A673 (cell line): Measurements from ENCODE around the gene ARHGEF28. TPM values are rescaled to one million over a fixed set of nuclear protein-coding genes. Genes with fewer than 3 reads are reported as not detected.

Experiments
- BruUV-seq: library from RNA; stranded (reverse); fragments of 400-500 nt; replicated peaks from 2 replicates; lab custom pipeline; 2021; lab: Mats Ljungman, UMichigan
- CTCF ChIA-PET: fragments of 300-600 bp; sonication (Branson Sonifier 250); formaldehyde crosslinking; loops from one replicate; lab custom pipeline; 2022; ENCODE audit warnings: antibody characterized with exemption; lab: Charles Lee
- POLR2A ChIA-PET: fragments of 300-600 bp; sonication (Branson Sonifier 250); formaldehyde crosslinking; loops from one replicate; lab custom pipeline; 2022; ENCODE audit warnings: antibody characterized with exemption; ENCODE audit not compliant: low non-redundant PET; lab: Charles Lee
- DNase-seq: peaks from one replicate; pipeline ENCODE4 v3.0.0-alpha.2; 2015; ENCODE audit warnings: low spot score
- H3K27ac ChIP-seq: fragments of 200-600 bp; sonication (generic); 2 replicates; pipeline ENCODE4 v1.5.1; 2016; ENCODE audit warnings: mixed run types, low read depth, mild to moderate bottlenecking, mixed read lengths, antibody characterized with exemption, low read length; ENCODE audit not compliant: poor library complexity, severe bottlenecking
- H3K27me3 ChIP-seq: fragments of 200-600 bp; sonication (generic); replicated peaks from 2 replicates; pipeline ENCODE4 v1.6.1; 2017; ENCODE audit warnings: mixed run types, low read depth, mild to moderate bottlenecking, mixed read lengths, antibody characterized with exemption, low read length; ENCODE audit not compliant: insufficient read depth, poor library complexity
- H3K36me3 ChIP-seq: fragments of 200-600 bp; sonication (generic); 2 replicates; pipeline ENCODE4 v1.6.1; 2016; ENCODE audit warnings: mixed run types, mild to moderate bottlenecking, mixed read lengths, antibody characterized with exemption, low read length; ENCODE audit not compliant: insufficient read depth, poor library complexity, severe bottlenecking
- H3K4me1 ChIP-seq: fragments of 200-600 bp; sonication (generic); 2 replicates; pipeline ENCODE4 v1.6.1; 2017; ENCODE audit warnings: mixed run types, mild to moderate bottlenecking, mixed read lengths, antibody characterized with exemption, low read length; ENCODE audit not compliant: insufficient read depth, poor library complexity, severe bottlenecking
- H3K4me3 ChIP-seq: fragments of 200-600 bp; sonication (generic); 2 replicates; pipeline ENCODE4 v1.5.1; 2016; ENCODE audit warnings: low read depth, mixed run types, mild to moderate bottlenecking, mixed read lengths, low read length; ENCODE audit not compliant: poor library complexity, severe bottlenecking
- H3K9me3 ChIP-seq: fragments of 200-600 bp; sonication (generic); 2 replicates; pipeline ENCODE4 v1.6.1; 2016; ENCODE audit warnings: mixed run types, low read depth, mild to moderate bottlenecking, mixed read lengths, antibody characterized with exemption, low read length; ENCODE audit not compliant: poor library complexity, severe bottlenecking
- EZH2 ChIP-seq: fragments of 200-600 bp; sonication (generic); IDR thresholded peaks from 2 replicates; pipeline ENCODE4 v1.6.1; 2017; ENCODE audit warnings: borderline replicate concordance, low read depth, mild to moderate bottlenecking, mixed read lengths, antibody characterized with exemption, low read length; ENCODE audit not compliant: poor library complexity, severe bottlenecking
- intact Hi-C: fragments of 100-400 bp; cut with micrococcal nuclease; formaldehyde crosslinking; loops from one replicate; pipeline ENCODE4 v1.10.0; 2022; ENCODE audit not compliant: unreplicated experiment
- total RNA-seq: library from RNA; stranded (reverse); gene quantifications from 2 replicates; pipeline ENCODE4 v1.2.3, GENCODE V29; 2021
- TF ChIP-seq, protein P1 (sequence below): fragments of 300-800, 200-600 bp; sonication (generic); conservative IDR thresholded peaks from 2 replicates; pipeline ENCODE4 v1.5.1; 2017; ENCODE audit warnings: low read depth, mild to moderate bottlenecking, antibody characterized with exemption, low read length, moderate library complexity, mixed read lengths

ARHGEF28 gene
- total RNA-seq, 1 experiment from 2014 or later: 3.4 TPM

- DNase-seq: no peak
- Histone ChIP-seq H3K27me3 (no peaks in the 10 kb centered on the region), H3K4me3 (no peak overlapping the region), H3K4me1 (peaks cover 20% of the 10 kb centered on the region), H3K9me3 (no peaks in the 10 kb centered on the region), H3K36me3 (no peaks in the 10 kb centered on the region), H3K27ac (no peak overlapping the region)
- POLR2A ChIA-PET: no interaction called here
- BruUV-seq: no TSS peak
- CTCF ChIA-PET: interaction anchor here (0.6 kb wide), 1 partner anchor 183 kb away, joined by 5 read pairs; no protein-coding TSS in a partner anchor
- intact Hi-C loops: loop anchor here (5.0 kb wide), 1 partner anchor 843 kb away; the partner anchor contains the start of gene ENC1
- TF ChIP-seq, protein P1, sequence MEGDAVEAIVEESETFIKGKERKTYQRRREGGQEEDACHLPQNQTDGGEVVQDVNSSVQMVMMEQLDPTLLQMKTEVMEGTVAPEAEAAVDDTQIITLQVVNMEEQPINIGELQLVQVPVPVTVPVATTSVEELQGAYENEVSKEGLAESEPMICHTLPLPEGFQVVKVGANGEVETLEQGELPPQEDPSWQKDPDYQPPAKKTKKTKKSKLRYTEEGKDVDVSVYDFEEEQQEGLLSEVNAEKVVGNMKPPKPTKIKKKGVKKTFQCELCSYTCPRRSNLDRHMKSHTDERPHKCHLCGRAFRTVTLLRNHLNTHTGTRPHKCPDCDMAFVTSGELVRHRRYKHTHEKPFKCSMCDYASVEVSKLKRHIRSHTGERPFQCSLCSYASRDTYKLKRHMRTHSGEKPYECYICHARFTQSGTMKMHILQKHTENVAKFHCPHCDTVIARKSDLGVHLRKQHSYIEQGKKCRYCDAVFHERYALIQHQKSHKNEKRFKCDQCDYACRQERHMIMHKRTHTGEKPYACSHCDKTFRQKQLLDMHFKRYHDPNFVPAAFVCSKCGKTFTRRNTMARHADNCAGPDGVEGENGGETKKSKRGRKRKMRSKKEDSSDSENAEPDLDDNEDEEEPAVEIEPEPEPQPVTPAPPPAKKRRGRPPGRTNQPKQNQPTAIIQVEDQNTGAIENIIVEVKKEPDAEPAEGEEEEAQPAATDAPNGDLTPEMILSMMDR: no peak
- no peak for TF ChIP-seq EZH2
Measured at GRCh38 chr5:73799401-73799972, 173.5 kb downstream of the ARHGEF28 start.

GRCh38 chr5:73801686-73802085 is 175.7 kb downstream of the ARHGEF28 start:
- Histone ChIP-seq H3K27me3 (no peaks in the 10 kb centered on the region), H3K27ac (no peak overlapping the region), H3K4me1 (peaks cover 10% of the 10 kb centered on the region), H3K4me3 (no peak overlapping the region), H3K36me3 (no peaks in the 10 kb centered on the region), H3K9me3 (no peaks in the 10 kb centered on the region)
- no TSS peak for BruUV-seq
- TF ChIP-seq, protein P1: no peak
- TF ChIP-seq EZH2: no peak
- ChIA-PET POLR2A (interaction anchor here (0.6 kb wide), 1 partner anchor 195 kb away, joined by 6 read pairs; no protein-coding TSS in a partner anchor), CTCF (no interaction called here)
- DNase-seq: no peak
- intact Hi-C loops: no loop called here

DNA sequence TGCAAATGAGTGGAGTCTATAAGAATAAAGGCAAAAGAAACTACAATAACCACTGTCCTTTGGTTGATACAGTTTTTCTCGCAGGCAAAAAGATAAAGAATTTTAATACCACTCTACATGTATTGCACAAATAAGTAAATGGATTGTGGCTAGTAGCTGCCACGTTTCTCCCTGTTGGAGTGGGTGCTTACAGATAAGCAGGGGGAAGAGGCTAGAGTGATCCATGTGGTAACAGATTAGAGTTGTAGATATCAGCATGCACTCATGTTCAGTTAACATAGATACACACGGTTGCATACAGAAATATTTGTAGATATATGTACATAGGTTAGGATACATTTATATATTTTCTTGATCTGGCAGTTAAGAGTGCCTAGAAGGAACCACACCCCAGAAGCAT is 179.5 kb downstream of the ARHGEF28 start:
- ChIA-PET POLR2A (no interaction called here), CTCF (no interaction called here)
- intact Hi-C loops: no loop called here

More for the DNA sequence above, 179.5 kb downstream of the ARHGEF28 start:
- no peak overlapping the region for H3K27ac ChIP-seq
- H3K9me3 ChIP-seq: no peaks in the 10 kb centered on the region
- no peaks in the 10 kb centered on the region for H3K36me3 ChIP-seq
- TF ChIP-seq EZH2: no peak
- TF ChIP-seq, protein P1: no peak
- no TSS peak for BruUV-seq
- H3K4me1 ChIP-seq: no peaks in the 10 kb centered on the region
- no peaks in the 10 kb centered on the region for H3K27me3 ChIP-seq
- DNase-seq: no peak
- H3K4me3 ChIP-seq: no peak overlapping the region
